HG03045 (cell line): ENCODE measurements around the gene PNMT.

Experiments
- ATAC-seq: cut with Tn5 transposase; IDR thresholded peaks from one replicate; pipeline ENCODE4 v1.9.1; 2021; ENCODE audit warnings: mild to moderate bottlenecking, moderate library complexity; ENCODE audit not compliant: unreplicated experiment

The PNMT gene

GRCh38 chr17:39652587-39653315 lies 15.5 kb upstream of the PNMT start:
- no peak for ATAC-seq

- ATAC-seq: no peak
Observed at GRCh38 chr17:39653316-39653661, 15.0 kb upstream of the PNMT start.

- no peak for ATAC-seq
Observed at GRCh38 chr17:39653662-39654331, 14.5 kb upstream of the PNMT start.

- no peak for ATAC-seq
Observed at GRCh38 chr17:39655105-39655504, 13.1 kb upstream of the PNMT start.

DNA sequence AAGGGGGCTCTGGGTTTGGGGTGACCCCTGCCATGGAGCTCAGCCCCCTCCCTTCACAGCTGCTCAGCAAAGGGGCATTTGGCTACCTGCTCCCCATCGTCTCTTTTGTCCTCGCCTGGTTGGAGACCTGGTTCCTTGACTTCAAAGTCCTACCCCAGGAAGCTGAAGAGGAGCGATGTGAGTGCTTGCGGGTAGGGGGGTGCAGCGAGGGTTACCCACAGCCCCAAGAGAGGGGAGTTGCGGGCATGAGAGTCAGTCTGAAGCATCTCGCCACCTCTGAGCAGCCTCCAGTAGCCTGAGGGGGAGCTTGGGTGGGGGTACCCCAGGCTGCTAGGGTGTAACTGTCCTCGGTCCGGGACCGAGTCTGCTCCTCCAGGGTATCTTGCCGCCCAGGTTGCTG lies 9.9 kb upstream of the PNMT start:
- no peak for ATAC-seq

DNA sequence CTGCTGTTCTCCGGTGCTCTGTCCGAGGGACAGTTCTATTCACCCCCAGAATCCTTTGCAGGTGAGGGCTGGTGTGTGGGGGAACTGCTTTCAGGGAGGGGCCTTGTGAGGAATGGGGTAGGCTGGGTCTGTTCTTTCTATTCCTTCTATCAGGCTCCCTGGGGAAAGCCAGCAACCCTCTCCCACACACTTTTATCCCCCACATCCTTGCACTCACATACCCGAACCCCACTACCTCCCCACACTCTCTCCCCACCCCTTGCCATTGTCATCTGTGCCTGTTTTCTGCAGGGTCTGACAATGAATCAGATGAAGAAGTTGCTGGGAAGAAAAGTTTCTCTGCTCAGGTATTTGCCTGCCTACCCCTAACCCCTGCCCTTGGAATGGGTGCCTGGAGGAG lies 9.5 kb upstream of the PNMT start:
- no peak for ATAC-seq

DNA sequence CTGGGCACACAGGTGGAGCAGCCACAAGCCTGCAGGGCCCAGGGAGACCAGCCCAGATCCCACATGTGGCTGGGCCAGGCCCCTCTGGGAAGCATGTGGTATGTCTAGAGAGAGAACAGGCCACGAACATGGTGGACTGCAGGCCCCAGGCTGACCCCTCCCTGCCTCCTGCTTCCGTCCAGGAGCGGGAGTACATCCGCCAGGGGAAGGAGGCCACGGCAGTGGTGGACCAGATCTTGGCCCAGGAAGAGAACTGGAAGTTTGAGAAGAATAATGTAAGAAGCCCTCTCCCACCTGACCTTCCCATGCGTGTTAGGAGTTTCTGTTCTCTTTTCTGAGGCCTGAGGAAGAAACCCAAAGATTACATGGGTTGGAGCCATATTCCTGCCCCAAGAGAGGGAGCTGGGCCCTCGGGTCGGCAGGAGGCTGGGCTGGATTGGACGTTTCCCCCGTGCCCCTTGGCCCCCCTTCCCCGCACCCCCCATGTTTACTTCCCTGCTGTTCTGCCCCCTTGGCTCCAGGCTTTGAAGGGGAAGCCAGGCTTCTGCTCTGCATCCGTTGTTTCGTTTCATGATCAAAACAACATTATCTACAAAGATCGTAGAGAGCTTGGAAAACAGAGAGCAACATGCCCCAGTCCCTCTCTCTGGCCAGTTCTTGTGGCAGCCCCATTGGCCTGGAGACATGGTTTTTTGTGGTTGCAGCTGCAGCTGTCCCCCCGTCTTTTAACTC lies 8.8 kb upstream of the PNMT start:
- ATAC-seq: no peak

- no peak for ATAC-seq
Observed at GRCh38 chr17:39660011-39660360, 8.3 kb upstream of the PNMT start.

DNA sequence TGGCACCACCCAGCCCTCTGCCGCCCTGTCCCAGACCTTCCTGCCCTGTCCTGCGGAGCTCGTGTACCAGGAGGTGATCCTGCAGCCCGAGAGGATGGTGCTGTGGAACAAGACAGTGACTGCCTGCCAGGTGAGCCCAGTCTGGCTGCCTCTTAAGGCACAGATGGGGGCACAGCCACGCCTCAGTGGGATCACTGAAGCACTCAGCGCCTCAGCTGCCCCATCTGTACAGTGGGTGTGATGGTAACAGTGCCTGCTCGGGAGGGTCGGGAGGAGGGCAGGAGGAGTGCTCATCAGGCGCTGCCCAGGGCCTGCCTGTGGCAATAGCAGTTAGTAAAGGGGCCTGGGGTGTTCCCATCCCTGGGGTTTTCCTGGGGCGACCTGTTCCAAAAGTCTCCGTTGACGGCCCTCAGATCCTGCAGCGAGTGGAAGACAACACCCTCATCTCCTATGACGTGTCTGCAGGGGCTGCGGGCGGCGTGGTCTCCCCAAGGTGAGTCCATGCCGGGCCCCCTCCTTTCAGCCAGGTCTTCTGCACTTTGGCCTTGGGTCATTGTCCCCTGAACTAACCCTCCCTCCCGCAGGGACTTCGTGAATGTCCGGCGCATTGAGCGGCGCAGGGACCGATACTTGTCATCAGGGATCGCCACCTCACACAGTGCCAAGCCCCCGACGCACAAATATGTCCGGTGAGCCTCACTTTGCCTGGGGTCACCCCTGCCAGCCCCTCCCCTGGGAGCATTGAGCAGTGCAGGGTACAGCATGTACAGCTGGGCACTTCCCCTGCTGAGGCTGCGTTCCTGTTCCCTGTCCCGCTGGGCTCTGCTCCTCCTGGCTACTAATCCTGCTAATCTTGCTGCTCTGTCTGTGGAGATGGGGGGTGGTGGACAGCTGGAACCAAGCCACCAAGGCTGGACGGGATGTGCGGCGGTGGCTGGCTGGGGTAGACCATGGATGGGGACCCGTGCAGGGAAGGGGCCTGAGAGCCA lies 7.6 kb upstream of the PNMT start:
- no peak for ATAC-seq

- no peak for ATAC-seq
Observed at GRCh38 chr17:39661744-39662541, 6.3 kb upstream of the PNMT start.

DNA sequence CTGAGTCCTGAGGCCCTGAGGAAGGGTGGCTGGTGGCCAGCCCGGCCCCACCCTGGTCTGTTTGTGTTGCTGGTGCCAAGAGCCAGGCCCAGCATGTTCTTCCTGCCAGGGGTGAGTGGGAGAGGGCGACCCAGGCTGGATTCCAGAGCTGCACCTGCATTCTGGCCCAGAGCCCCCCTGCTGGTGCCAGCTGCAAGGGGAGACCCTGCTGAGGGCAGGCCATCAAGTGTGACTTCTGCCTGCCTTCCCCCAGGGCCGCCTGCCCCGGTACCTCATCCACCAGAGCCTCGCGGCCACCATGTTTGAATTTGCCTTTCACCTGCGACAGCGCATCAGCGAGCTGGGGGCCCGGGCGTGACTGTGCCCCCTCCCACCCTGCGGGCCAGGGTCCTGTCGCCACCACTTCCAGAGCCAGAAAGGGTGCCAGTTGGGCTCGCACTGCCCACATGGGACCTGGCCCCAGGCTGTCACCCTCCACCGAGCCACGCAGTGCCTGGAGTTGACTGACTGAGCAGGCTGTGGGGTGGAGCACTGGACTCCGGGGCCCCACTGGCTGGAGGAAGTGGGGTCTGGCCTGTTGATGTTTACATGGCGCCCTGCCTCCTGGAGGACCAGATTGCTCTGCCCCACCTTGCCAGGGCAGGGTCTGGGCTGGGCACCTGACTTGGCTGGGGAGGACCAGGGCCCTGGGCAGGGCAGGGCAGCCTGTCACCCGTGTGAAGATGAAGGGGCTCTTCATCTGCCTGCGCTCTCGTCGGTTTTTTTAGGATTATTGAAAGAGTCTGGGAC lies 5.5 kb upstream of the PNMT start:
- ATAC-seq: no peak

GRCh38 chr17:39663340-39663687 lies 4.9 kb upstream of the PNMT start:
- ATAC-seq: no peak

- ATAC-seq: no peak
Observed at GRCh38 chr17:39663688-39664580, 4.3 kb upstream of the PNMT start.

DNA sequence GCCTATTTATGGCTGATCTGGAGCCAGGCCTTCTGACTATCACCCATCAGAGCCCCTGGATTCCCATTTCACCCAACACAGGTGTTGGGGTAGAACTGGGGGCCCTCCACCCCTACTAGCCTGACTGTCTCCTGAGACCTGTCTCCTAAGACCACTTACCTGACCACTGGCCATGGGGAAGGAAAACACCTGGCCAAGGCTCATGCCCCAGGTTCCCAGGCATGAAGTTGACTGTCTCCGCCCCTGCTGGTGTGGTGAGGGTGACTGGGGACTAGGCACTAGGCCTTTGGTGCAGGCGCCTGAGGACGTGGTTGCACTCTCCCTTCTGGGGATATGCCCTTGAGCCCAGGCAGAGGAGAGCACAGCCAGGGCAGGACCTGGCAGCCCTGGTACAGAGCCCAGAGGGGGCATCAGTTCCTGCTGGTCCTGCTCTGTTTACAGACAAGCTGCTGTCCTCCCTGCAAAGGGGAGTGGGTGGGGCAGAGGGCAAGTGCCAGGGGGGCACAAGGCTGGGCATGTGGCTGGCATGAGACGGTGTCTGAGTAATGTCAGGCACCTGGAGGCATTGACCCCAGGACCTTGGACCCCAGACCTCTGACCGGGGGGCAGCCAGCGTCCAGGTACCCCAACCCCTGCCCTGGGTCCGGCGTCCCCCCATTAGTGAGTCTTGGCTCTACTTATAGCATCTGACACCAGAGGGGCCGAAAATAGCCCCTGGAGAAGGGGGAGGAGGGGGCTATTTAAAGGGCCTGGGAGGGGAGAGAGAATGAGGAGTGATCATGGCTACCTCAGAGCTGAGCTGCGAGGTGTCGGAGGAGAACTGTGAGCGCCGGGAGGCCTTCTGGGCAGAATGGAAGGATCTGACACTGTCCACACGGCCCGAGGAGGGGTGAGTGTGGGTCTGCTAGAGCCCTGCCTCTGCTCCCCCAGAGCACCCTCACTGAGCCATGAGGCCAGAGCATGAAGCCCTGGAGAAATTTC lies 3.4 kb upstream of the PNMT start, which contains the start of gene TCAP:
TSS of gene TCAP (plus strand) at position 769 of the 981 bp plus-strand sequence. CDS start at position 780, 11 bp downstream.
- ATAC-seq: no peak

DNA sequence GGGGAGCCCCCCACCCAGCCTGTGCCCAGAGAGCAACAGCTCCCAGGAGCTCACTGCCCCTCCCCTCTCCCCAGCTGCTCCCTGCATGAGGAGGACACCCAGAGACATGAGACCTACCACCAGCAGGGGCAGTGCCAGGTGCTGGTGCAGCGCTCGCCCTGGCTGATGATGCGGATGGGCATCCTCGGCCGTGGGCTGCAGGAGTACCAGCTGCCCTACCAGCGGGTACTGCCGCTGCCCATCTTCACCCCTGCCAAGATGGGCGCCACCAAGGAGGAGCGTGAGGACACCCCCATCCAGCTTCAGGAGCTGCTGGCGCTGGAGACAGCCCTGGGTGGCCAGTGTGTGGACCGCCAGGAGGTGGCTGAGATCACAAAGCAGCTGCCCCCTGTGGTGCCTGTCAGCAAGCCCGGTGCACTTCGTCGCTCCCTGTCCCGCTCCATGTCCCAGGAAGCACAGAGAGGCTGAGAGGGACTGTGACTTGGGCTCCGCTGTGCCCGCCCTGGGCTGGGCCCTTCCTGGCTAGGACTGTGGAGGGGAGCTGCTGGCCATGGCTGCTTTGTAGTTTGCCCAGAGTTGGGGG lies 2.5 kb upstream of the PNMT start:
- ATAC-seq: no peak

DNA sequence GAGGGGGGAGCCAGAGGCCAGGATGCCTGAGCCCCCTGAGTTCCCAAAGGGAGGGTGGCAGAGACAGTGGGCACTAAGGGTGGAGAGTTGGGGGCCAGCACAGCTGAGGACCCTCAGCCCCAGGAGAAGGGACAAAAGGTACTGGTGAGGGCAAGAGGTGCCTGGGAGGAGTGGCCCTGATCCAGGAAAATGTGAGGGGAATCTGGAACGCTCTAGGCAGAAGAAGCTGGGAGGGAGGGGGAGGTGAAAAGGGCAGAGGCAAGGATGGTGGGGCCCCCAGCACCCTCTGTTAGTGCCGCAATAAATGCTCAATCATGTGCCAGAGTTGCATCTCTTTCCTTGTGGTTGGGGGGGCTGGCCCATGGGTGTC lies 2.0 kb upstream of the PNMT start:
- ATAC-seq: no peak
